GM21529 (cell line): ENCODE measurements around the gene KCNMA1.
"Not testable (repeated sequence)": the region's sequence is repeated elsewhere in the genome, so short reads cannot be mapped to it uniquely, and the experiment has no call there.

Source experiments
- ATAC-seq: cut with Tn5 transposase; IDR thresholded peaks from one replicate; pipeline ENCODE4 v1.9.1; 2021; ENCODE audit not compliant: unreplicated experiment

The KCNMA1 gene

GRCh38 chr10:77588886-77589285 lies 48.7 kb downstream of the KCNMA1 start:
- ATAC-seq: no peak

DNA sequence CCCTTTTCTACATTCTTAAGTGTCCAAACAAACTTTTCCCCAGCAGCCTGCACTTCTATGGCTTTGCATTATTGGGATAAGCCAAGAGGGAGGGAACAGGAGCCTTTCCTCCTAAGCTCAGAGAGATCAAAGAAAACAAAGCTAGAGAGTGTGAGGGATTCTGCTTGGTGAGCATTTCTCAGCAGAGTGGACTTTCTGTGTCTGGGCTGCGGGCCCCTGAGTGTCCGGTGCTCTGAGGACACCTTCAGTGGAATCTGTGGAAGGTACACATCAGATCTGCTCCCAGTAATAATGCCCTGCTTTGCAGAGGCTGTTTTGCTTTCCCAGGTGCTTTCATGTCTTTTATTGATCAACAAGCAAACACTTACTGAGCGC lies 50.2 kb downstream of the KCNMA1 start:
- ATAC-seq: no peak

- ATAC-seq: no peak
Measured at GRCh38 chr10:77586719-77587415, 50.7 kb downstream of the KCNMA1 start.

DNA sequence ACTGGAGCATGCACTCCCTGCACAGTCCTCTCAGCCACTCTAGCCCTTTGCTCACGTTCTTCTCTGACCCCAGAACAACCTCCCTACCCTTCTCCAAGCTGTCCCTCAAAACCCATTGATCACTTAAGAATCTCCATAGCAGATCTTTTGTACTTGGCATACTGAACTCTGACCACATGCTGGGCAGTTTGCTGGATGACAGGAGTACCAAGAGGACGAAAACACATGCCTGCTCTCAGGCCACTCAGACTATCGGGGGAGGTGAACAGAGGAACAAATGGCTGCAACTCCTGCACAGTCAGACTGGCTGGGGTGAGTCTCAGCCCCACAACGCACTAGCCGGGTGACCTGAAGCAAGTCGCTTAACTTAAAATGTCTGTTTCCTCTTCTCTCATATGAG lies 52.7 kb downstream of the KCNMA1 start:
- ATAC-seq: no peak

- no peak for ATAC-seq
Measured at GRCh38 chr10:77583527-77583926, 54.1 kb downstream of the KCNMA1 start.

DNA sequence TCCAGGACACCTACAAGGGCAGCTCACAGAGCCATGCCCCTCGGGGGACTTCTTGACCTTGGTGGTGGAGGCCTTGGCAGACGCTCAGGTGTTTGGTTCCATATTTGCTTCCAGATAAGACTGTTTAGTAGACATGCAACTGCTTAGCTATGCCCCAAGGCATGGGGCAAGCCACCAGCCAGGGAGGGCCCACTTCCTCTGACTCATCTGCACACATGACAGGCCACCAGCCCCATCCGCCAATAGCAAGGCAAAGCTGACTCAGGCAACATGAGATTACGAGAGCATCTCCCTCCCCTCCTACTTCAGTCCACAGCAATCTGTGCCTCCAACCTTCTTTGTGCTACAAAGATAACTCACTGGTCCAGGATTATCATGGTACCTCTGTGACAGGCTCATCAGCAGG lies 54.9 kb downstream of the KCNMA1 start:
- no peak for ATAC-seq

GRCh38 chr10:77581738-77582137 lies 55.9 kb downstream of the KCNMA1 start:
- no peak for ATAC-seq

GRCh38 chr10:77580482-77580881 lies 57.1 kb downstream of the KCNMA1 start:
- no peak for ATAC-seq

DNA sequence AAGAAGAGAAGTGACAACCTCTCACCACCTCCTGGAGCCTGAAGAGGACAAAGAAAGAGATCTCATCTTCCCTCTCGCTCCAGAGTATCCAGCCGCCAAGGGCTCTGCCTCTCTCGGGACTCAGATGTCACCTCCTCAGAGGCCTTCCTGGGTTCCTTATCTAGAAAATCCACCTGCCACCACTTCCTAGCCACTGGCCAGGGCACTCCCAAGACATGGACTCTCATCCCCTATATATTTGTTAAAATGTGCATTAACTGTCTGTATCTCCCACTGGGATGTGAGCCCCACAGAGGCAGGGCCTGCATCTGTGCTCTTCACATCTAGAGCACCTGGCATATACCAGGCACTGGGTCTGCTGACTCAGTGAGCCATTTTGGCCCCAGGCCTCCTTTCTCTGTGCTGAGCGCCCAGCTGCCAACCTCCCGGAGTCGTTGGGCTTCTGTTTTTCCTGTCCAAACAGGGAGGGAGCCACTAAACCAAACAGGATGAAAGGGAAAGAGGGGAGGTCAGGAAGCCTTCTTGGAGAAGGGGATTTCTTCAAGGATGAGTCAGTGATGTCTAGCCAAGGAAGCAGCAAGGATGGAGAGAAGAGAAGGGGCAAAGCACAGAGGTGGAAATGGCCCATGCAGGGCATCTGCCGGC lies 58.9 kb downstream of the KCNMA1 start:
- no peak for ATAC-seq

- ATAC-seq: no peak
Measured at GRCh38 chr10:77577666-77578229, 59.9 kb downstream of the KCNMA1 start.

DNA sequence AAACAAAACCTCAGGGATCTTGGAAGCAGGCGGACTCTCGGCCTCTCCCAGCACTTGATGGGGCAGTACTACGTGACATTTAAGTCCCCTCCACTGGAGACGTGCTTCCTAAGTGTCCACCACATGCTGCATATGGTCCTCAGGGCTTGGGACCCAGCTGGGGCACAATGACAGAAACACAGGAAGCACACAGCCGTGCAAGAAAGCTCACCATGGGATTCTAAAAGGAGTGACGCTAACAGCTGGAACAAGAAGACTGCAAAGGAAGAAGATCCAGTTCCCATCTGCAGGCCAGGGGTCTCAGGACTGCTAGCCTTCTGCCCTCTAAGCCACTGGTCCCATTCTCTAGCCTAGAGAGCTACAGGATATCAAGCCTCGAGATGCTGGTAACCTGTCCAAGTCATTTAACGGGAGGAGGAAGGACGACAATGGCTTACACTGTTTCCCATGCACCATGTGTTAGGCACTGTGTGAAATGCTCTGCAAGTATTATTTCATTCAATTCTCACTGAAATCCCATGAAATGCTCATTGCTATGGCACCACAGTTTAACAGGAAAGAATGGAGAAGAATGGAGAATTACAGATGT lies 61.1 kb downstream of the KCNMA1 start:
- ATAC-seq: no peak

DNA sequence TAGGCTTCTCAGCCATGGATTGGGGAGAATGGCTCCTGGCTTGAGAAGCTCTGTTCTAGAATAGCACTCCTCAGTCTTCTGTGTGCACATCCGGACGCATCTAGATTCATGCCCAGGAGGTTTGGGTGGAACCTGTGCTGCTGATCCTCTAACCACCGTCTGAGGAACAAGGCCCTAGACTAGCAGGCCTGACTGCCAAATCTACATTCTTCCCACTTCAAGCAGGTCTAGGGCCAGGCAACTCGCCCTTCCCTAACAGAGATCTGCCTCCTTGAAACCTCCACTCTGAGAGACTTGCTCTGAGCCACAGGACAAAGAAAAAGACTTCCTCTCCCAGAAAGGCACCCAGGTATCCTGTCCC lies 61.6 kb downstream of the KCNMA1 start:
- no peak for ATAC-seq

DNA sequence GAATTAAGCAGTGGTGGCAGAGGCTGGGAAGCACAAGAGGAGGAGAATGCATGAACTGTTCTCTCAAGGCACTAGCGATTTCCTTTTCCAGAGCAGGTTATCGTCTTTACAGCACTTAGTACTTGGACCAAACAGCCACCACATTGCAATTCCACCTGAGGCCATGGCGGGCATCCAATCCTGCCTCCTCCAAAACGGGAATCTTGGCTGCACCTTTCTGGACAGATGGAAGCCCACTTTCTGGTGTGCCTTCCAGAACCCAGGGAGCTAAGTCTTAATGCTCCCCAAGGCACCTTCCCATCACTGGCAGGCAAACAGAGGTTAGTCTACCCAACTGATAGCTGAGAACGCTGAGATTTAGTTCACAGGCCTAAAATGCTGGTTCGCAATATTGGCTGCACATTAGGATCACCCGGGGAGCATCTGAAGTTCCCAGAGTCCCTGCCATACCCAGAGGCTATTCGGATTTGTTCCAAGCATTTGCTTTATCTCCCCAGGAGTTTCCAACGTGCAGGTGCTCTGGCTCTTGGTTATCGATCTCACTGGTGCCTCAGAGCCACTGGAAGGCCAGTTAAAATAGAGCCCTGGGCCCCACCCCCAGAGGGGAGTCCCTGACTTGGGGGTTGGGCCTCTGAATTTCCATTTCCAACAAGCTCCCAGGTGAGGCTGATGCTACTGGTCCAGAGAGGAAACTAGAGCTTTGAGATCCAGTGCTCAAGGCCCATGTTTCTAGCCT lies 62.2 kb downstream of the KCNMA1 start:
- ATAC-seq: no peak

DNA sequence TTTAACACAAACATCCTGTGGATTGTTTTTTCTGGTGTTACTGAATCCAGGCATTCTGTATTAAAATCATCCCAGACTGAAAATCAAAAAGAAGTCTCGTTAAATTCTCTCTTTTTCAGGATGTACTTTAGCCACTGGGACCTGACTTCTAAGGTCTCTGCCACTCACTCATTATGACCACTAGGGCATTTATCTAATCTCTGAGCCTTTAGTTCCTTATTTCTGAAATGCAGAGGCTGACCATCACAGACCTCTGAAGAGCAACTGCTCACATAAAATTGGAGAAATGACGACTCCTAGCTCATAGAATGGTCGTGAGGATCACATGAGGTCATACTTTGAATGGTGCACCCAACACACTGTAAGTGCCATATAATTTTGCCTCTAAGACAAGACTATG lies 63.2 kb downstream of the KCNMA1 start:
- no peak for ATAC-seq

GRCh38 chr10:77572520-77572919 lies 65.1 kb downstream of the KCNMA1 start:
- ATAC-seq: not testable (repeated sequence)

- no peak for ATAC-seq
Measured at GRCh38 chr10:77571490-77571889, 66.1 kb downstream of the KCNMA1 start.

- no peak for ATAC-seq
Measured at GRCh38 chr10:77566914-77567566, 70.6 kb downstream of the KCNMA1 start.

GRCh38 chr10:77566236-77566635 lies 71.4 kb downstream of the KCNMA1 start:
- ATAC-seq: no peak

GRCh38 chr10:77565590-77566023 lies 72.0 kb downstream of the KCNMA1 start:
- no peak for ATAC-seq

GRCh38 chr10:77564731-77565589 lies 72.6 kb downstream of the KCNMA1 start:
- ATAC-seq: no peak
